GM18909 (cell line): ENCODE results near the gene COX8A.

Experiments
- ATAC-seq: cut with Tn5 transposase; IDR thresholded peaks from one replicate; pipeline ENCODE4 v1.9.1; 2021; ENCODE audit warnings: mild to moderate bottlenecking; ENCODE audit not compliant: unreplicated experiment, poor library complexity

The COX8A gene

DNA sequence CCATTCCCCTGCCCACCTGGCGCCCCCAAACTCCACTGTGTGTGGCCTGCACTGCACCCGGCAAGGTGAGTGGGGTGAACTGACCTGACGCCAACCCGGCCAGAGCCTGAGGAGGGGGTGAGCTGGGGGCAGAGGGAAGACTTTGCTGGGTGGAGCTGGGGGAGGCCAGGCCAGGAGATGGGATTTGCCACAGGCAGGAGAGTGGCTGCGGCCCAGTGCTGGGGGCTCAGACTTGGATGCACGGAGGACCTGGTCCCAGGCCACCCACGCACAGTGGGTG, 43.5 kb downstream of the COX8A start:
- no peak for ATAC-seq

DNA sequence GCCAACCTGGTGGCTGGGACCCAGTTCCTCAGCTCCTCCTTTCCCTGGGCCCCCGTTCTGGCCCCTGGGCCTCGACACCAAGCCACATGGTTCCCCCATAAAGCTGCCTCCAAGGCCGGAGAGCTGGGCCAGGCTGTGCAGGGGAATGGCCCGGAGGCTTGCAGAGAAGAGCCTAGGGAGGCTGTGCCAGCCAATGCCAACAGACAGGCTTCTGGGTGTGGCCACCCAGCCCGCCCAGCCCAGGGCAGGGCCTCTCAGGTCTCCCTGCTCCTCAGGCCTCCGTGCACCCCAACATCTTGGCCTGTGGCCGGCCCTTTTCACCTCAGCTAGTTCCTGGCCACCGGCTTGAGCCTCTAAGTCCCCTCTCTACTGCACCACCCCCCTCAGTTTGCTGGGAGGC, 43.9 kb downstream of the COX8A start:
- no peak for ATAC-seq

DNA sequence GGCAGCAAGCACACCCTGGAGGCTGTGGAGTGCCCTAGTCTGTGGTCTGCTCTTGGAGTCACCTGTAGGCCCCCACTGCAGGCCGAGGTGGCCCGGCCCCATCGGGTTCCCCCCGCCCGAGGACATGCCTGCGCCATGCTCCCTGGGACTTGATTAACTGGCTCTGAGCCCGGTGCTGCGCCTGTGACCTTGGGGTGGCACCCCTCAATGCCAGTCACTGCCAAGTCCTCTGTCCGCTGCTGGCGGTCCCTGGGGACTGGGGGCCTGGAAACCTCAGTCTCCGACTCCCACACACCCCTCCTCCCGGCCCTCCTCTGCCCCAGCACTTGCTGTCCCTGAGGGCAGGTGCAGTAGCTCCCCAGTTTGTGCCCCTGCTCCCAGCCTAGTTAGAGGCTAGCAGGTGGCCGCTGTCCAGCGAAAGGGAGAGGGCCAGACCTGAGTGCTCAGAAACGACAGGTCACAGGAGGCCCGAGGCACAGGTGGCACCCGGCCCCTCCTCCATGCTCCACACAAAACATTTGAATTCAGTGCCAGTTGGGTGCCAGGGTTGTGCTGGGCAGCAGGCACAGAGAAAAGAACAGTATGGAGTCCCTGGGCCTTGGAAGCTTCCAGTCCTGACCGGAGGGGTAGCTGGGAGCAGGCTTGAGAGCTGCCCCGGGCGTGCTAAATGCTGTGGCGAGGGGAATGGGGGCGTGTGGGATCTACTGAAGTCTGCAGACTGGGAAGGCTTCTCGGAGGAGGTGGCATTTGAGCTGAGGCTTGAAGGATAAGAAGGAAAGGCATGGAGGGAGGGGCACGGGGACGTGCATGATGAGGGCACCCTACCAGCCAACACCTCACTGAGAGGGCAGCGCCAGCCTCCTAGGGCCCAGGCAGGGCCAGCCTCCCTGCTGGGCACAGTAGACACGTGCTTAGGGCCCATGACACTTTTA, 45.0 kb downstream of the COX8A start:
- no peak for ATAC-seq

DNA sequence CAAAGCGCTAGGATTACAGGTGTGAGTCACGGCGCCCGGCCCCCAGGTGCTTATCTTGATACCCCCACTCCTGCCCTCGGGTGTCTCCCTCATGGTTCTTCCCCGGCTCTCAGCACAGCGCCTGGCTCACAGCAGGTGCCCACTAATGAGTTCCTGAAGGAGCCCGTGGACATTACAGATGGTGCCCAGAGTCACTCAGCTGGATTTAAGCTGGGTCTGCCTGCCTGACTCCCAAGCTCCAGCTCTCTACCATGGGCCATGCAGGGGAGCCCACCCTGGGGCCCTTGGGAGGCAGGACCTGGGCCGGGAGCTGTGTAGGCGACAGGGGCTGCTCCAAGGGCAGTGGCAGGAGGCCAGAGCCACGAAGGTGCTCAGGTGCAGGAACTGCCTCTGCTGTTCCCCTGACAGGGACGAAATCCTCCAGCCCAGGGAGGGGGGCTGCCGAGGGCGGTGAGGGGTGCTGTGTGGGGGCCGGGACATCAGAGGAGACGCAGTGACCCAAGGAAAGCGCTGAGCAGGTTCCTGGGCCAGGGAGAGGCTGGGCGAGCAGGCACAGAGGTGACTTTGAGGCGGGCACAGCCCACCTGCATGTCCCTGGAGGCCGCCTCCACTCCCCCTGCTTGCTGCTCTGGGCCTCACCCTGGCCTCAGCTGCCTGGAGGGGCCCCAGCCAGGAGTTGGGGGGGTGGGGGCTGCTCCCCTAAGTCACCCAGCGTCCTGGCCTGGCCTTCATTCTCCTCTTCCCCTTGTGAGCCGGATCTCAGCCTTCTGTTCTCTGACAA, 46.7 kb downstream of the COX8A start:
- no peak for ATAC-seq

DNA sequence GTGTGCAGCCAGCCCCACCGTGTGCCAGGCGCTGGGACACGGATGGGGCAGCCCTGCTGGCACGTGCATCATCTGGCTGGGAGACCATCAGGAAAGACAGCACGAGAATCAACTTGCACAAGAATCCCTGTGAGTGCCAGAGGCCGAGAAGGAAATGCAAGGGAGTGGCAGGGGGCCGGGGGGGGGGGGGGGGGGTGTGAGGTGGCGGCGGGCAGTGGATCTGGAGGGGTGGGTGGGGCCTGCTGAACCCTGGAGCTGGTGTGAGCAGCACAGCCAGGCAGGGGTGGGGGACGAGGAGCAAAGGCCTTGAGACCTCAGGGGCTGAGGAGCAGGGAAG, 47.3 kb downstream of the COX8A start:
- no peak for ATAC-seq

DNA sequence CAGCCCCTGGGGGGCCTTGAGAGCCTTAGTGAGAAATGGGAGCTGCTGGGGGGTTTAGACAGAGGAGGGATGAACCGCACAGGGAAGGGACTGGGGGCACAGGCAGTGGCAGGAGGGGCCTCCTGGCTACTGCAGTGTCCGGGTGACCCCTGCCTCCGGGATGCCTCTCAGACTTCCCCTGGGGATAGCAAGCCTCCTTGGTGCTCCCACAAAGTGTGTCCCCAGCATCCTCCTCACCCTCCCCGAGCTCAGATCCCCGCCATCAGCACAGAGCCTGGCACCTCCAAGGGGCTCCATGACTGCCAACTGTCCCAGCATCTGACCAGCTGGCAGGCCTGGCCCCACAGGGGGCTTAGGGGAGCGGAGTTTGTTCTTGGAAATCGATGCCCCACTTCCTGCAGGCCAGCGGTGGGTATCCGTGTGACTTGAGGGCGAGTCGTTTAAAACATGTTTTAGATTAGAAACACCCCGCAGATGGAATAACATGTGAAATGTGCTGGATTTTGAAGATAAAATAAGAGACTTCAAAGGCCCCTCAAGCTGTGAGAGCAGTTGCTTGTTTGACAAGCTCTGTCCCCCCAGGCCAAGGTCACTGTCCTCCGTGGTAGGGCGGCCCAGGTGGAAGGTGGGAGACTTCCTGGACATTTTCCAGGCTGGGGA, 47.8 kb downstream of the COX8A start:
- ATAC-seq = no peak

DNA sequence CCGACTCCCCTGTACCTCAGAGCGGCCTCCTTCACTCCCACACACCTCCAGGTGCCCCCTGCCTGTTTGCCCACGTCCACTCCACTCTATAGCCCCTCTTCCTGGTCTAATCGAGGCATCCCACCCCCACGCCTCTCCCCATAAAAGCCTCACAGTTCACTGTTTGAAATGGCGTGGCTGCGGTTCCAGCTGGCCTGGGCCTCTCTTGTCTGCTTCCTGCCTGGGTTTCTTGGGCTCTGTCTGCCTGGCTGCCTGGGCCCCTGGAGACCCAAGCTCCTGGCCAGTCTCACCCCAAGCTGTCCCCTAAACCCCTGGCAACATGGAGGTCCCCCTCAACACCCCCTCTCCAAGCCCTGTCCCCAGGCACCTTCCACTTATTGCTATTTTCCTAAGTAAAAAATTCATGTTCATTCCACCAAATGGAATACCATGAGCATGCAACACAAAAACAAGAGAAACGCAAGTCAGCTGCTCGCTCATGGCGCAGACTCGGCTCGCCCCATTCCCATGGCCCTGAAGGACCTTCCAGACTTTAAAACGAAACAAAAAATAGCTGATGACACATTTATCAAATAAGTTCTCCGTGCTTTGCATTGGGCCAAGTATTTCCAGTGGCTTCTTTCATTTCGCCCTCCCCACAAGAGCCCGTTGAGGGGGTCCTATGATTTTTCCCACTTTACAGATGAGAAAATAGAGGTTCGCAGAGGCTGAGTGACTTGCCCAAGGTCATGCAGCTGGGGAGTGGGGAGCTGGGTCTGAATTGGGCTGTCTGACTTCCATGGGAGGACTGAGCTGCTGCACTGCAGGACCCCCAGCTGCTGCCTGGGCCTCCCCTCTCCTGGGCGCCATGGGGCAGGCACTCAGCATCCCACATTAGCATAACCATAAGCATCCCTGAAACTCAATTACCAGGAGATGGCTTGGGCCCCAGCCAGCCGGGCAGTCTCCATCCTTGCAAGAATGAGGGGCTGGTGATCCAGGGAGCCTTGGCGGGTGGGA, 49.6 kb downstream of the COX8A start:
- no peak for ATAC-seq

DNA sequence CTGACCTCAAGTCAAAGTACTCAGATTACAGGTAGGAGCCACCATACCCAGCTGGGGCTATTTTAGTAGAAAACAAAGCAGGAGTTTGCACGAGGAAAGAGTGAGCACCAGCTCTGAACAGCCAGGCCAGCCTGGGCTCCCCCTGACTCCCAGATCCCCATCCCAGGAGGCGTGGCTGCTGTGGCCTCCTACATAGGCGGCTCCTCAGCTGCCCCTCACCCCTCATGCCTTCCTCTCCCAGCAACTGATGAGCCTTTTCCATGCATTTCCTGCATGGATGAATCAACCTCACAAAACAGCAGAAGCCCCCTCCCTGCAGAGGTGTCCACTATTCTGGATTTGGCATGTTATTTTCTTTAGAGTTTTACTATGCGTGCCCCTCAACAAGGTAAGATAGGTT, 50.8 kb downstream of the COX8A start:
- ATAC-seq = no peak
